ENCODE results near the gene CALCB.

CALCB gene

DNA sequence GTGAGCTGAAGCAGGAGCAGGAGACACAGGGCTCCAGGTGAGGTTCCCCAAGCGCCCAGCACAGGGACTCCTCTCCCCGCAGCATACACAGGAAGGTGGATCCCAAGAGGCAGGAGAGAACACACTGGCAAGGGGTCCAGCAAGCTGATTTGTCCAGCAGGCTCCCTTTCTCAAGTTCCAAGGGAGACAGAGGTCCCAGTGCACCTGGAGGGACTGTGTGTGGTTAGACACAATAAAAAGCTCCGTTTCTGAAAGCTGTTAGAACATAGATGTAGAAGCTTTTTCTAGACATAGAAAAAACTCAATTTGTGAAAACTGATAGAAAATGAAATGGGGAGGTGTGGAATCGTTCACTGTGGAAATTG lies 1.8 kb downstream of the CALCB start:
- no peak for DNase-seq

DNA sequence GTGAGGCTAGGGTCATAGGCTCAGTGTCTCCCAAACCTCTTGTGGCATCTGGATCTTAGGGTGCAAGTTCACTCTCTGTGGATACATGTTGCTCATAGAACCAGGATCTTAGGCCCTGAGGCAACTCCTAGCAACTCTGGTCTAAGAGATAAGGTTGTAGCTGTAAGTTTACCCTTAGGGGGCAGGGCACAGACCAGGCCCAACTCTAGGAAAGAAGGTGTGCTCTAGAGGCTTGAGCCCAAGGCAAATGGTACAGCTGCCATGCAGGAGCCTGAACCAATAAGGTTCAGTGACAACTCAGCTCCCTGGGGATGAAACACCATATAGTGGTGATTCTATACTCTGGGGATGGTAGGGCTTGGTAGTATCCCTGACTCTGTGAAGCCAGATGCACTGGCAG lies 17.8 kb downstream of the CALCB start:
- no peak for DNase-seq

DNA sequence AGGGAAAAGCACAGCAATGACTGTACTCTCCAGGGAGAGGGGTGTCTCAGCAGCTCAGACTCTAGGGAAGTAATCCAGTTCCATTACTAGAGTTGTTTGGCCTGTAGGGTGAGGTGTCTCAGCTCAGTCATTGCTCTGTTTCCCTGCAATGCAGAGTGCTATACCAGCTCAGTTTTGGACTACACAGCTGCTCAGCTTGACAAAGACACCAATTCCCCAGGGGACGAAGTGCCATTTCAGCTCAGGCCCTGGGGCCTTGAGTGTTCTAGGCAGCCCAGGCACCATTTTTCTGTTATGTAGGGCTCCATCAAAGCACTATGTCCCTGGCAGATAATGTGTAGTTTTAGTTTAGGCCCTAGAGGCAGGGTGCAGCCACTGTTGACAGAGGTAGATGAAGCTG lies 18.2 kb downstream of the CALCB start:
- DNase-seq: no peak

DNA sequence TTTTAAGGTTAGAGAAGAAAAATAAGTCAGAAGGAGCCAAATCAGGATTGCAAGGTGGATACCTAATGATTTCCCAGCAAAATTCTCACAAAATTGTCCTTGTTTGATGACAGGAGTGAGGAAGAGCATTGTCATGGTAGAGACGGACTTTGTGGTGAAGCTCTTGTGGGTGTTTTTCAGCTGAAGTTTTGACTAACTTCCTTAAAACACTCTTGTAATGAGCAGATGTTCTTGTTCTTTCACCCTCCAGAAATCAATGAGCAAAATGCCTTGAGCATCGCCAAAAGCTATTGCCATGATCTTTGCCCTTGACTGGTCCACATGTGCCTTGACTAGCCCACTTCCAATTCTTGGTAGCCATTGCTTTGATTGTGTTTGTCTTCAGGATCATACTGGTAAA lies 20.0 kb downstream of the CALCB start:
- DNase-seq: no peak

DNA sequence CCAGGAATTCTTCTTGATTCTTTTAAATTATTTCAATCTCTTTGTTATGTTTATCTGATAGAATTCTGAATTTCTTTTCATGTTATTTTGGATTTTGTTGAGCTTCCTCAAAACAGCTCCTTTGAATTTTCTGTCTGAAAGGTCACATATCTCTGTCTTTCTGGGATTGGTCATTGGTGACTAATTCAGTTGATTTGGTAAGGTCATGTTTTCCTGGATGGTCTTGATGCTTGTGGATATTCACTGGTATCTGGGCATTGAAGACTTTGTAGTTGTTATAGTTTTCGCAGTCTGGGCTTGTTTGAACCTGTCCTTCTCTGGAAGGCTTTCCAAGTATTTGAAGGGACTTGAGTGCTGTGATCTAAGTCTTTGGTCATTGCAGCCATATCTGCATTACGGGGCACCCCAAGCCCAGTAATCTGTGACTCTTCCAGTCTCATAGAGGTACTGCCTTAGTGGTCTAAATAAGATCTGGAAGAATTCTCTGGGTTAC lies 22.4 kb downstream of the CALCB start:
- no peak for DNase-seq

DNA sequence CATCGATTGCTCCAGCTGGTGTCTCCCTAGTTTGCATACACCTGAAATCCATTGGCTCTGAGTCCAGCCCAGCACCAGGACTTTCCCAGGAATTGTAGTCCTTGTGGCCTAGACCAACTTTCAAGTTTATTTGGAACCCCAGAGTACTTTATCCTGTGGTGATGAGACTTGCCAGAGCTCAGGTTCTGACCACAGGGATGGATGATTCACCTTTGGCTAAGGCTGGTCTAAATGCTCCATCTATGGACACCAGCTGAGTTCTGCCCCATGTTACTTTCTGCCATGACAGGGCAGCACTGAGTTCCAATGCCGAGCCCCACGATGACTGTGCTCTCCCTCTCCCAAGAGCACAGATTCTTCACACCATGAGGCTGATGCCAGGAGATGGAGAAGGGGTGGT lies 24.0 kb downstream of the CALCB start:
- no peak for DNase-seq

DNA sequence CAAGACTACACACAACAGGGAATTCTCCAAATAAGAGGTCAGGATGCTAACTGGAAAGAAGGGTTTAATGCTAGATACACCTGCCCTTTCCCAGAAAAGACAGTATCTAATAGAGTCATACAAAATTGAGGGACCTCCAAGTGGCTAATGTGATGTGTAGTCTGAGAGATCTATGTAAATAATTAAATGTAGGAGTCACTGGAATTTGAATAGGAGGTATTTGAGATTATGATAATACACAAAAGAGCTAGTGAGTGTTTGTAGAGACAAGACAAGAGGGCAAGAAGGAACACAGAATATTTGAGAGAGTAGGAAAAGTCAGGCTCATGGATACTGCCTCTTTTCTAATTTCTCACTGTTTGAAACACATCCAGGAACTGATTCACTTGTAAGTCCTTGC lies 25.9 kb downstream of the CALCB start:
- DNase-seq: no peak

DNA sequence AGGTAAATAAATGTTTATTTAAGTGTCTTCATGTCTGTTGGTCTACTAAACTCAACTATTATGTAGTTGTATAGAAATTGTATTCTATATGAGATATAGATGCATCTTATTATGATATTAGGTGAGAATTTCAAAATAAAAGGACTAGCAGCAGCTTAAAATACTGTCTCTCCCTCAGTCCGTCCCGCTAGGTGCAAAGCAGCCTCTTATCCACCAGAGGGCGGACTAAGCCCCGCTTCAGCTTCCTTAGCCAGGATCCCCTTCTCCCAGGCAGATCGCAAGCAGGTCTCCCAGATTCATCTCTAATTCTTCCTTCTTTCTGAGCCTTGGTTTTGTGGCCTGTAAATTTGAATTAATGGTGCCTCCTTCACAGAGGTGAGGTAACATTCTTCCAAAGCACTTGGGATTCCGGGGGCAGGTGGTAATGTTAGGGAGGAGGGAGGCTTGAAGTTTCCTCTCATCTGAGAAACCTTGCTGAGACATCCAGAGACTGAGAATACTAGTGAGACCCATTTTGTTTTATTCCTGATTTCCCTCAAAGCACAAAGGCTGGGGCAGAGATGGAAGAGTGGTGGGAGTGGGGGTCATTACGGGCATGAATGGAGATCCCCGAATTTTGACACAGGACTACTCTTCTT lies 27.8 kb downstream of the CALCB start:
- DNase-seq: peak; percentile 38

DNA sequence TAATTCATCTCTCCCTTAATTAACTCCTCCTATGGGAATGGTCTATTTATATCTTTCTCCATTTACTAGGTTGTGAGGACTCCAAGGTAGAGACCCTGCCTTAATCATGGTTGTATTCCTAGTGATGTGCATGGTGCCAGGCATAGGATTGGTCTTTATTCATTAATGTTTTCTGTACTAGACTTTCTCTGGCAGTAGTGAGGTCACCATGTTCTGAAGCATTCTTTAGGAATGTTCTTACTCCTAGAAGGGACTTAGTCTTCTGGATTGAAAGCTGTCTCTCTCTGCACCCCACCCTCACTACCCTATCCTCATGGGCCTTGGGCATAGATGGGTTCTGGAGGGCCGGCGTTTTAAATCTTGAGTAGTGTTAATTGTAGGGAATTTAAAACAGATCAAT lies 30.8 kb downstream of the CALCB start:
- DNase-seq: no peak

DNA sequence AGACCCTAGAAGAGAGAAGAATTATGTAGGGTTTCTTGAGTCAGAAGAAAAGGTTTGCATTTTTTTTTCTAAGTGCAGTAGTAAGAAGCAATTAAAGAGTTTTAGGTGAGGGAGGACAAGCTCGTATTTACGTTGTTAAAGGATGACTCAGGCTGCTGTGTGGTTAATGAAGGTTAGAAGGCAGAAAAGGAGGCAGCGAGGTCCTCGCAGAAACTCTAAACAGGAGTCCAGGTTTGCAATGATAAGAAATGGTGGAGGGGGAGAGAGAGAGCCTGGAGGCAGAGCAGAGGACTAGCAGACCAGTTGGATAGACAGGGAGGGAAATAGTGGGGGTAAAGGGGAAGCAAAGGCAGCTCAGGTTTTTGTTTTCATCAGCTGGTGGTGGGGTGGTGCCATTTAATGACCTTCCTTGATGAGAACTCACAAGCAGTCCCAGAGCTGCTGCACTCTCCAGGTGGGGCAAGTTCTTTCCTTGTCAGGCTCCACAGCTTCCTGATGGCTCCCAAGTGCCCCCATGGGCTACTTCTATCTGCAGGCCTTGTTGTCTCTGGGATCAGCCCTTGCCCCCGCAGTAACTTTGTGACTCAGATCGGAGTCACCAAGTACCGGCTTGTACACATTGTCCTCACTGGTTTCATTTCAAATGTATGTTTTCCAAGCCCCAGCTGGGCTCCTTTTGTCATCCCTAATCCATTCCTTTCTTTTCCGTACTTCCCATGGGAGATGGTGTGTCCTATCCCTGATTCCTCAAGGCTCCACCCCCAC lies 33.0 kb downstream of the CALCB start:
- DNase-seq: no peak

DNA sequence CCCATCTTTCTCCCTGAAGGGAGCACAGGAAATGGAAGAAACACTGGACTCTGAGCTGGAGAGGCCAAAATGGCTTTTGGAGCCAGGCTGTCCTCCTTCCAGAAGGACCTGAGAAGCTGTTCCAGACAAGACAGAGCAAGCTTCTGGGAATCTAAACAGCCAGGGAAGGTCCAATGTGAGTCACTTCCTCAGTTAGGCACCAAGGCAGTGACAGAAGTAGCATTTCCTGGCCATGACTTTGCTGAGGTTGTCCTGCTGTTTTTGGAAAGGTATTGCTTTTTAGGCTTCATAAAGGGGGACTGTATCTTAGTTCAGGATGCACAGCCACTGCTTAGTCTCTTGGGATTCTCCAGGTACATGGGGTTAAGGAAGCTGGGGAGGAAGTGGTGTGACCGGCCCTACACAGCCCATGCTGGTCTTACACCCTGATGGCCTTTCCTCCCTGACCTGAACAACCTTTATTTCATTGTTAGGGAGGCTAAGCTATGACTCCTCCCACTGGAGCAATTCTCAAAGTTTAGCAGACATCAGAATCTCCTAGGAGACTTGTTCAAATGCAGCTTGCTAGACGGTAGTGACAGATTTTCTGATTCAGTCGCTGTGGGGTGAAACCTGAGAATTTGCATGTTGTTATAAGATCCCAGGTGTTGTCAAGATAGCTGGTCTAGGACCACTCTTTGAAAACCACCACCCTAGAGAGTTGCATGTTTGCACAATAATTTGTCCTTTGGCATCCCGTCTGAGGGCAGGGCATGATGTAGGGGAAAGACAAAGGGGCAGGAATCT lies 34.5 kb downstream of the CALCB start:
- no peak for DNase-seq

DNA sequence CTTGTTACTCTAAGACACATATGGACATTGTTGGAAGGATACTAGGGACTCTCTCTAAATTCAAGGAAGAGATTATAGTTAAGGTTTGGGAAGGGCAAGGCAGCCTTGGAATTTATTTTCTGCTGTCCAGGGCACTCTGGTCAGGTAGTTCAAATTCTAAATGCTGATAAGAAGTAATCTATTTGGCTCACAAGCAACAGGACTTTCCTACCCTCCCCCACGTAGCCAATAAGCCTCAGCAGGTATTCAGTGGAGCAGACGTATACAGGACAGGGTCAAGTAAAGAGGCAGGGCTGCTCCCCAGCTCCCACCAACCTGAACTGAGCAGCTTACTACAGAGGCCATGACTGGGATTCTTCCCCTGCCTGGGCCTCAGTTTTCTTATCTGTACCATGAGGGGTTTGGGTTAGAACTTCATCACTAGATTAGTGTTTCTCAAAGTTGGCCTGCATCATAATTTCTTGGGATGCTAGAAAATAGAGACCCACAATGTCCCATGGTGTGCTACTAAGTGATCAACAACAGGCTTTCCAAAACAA lies 35.3 kb downstream of the CALCB start:
- no peak for DNase-seq

DNA sequence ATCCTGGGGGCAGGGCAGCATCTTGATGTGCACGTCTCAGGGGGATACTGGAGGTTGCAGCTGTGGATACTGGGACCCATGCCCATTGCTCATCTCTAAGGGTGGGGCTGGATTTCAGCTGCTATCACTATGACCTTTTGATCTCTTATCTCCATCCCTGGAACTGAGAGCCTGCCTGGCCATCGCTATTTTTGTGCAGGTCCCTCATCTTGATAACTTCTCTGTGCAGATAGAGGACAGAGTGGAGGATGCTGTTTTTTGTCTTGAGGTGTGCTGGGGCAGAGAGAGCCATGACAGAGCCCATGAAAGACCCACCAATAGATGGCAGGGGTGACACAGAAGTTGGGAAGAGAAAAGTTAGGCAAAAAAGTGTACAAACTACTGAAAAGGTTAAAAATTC lies 36.2 kb downstream of the CALCB start:
- DNase-seq: no peak

DNA sequence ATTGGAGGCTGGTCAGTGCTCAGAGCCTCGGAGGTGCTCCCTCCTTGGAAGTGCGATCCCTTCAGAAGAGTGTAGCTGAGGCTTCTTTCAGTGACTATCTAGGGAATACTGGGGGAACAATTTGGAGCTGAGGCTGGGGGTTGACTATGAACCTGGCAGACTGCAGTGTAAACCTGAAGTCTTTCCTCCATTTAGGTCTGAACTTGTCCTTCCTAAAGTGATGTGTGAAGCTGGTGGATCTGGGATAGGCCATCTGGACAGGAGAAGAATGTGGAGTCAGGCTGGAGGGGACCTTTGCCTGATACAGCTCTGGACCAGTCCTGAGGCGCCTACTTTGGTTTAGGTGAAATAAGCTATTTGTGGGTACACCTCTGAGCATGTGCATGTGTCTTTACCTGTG lies 37.8 kb downstream of the CALCB start:
- no peak for DNase-seq

DNA sequence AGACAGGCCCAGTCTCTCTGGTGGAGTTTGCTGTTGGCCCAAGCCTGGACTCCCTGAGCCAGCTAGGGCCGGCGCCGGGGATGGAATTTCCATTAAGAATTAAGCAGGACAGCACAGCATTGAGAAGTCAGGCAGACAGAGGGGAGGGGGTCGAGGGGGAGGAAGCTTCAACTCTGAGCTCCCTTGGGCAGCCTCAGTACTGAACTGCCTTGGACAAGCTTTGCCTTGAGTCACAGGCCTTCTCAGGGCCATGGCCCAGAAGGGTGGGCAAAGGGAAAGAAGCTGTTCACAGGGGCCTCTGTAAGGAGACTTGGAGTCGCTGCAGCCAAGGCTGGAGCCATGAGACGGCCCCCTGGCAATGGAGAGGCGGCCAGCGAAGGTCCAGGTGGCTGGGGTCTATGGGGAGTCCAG lies 38.7 kb downstream of the CALCB start:
- DNase-seq: no peak

DNA sequence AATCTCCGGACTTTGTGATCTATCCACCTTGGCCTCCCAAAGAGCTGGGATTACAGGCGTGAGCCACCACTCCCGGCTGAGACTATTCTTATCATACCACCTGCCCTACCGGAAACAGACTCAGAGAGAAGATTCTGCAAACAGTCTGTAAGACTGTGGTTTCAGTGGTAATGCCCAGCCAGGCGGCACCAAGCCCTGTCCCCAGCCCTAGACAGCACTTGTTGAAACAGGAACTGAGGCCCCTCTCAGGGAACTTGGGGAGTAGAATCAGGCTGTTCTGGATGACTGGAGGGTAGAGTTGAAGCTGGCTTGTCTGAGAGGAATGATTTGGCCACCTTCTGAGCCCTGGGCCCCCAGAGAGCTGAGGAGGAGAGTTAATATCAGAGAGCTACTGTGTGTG lies 40.0 kb downstream of the CALCB start:
- DNase-seq: no peak

DNA sequence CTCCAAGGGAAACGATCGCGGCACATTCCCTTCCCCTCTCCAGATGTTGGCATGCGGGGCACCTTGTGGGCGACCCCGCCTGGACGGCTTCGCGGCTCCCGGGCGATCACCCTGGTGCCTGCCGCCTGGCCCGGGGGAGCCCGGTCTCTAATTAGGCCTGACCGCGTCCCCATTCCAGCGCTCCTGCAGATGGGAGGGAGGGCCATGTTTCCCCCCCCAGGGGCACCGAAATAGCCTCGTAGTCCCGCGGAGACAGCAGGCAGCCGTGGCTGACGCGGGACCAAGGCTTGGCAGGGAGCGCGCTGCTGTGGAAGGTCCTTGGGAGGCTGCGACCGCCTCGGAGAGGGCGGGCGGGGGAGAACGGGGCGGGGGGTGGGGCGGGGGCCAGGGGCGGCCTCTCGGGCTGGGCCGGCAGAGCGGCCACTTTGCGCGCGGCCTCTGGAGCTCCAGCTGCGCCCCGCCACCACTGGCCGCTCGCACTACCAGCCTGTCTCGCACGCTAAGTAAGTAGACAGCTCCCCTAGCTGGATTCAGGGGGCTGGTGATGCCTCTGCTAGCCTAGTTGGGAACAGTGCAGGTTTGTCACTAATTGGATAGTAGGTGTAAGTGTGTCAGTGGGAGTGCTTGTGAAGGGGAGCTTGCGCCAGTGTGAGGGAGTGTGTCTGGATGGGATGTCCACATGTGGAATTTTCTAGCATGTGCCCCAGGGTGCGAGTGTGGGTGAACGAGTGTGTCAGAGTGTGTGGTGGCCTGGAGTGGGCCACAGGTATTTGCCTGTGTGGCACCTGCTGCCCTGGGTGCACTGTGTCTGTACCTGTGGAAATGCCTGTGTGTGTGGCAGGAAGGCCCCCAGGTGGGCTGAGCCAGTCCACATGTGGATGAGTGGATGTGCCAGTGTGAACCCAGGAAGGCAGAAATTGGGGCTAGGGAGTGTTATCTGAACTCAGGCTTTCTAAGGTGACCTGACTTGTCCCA lies 41.4 kb downstream of the CALCB start, which contains the start of gene INSC:
Gene INSC (plus strand): TSS at position 423 of the 975 bp plus-strand sequence. CDS start 34,252 bp downstream, outside the sequence.
- no peak for DNase-seq

DNA sequence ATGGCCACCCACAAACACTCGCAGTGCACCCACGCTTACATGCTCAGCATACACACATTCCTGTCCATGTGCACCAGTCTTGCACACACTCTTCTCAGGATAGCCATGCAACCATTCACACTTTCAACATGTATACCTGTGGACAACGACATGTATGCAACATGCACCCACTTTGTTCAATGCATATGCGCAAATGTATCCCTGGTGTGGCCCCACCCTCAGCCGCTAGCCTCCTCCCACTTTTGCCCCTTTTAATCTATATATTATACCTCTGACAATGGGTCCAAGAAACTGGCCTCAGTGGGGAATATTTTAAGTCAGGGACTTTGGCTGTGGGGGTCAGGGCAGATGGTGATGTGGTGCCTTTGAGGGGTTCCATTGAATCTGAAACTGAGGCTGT lies 42.3 kb downstream of the CALCB start:
- no peak for DNase-seq

DNA sequence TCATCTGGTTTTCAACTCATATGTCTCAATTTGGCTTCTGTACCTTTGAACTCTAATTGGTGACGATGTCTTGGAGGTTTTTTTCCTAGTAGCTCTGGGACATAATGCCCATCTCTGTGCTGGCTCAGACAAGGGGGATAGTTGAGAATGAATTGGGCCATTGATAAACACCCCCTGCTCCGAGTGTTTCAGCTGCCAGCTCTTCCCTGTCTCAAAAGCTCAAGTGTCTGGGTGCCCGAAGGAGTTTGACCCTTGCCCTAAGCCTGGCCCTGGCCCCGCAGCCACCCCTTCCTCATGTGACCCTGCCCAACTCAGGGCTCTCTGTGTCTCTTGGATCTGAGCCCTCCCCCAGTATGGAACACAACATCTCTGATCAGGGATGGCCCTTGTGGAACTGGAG lies 44.4 kb downstream of the CALCB start:
- no peak for DNase-seq

DNA sequence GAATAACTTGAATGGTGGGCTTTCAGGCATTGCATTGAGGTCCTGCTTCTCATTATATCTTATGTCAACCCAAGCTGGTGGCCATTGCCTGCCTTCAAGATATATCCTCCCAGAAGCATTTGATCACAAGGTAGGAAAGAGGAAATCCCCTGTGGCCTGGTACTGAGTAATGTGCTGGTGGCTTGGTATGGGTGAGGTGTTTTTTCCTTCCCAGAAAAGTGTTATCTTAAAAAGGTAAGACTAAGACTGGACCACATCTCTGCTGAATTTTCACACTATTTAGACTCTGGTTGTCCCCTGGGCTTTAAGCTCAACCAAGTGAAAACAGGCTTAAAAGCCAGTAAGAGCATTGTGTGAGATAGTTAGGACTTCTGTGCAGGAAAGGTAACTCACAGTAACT lies 45.0 kb downstream of the CALCB start:
- DNase-seq: no peak

DNA sequence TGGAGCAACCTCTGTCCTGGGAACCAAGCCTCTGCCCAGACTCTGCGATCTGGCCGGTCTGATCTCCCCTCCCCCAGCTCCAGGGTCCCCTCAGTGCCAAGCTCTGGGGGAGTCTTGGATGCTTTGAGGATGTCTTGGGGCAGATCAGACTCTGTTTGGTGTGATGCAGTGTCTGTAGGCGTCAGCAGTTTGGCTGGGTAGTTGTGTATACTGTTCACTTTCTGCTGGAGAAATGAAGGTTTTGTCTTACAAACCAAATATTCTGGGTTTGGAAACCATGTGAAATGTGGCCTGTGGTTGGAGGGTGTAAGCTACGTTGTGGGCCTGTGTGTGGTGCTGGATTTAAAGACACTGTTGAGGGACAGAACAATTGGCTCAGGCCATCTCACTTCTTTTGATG lies 46.0 kb downstream of the CALCB start:
- no peak for DNase-seq

DNA sequence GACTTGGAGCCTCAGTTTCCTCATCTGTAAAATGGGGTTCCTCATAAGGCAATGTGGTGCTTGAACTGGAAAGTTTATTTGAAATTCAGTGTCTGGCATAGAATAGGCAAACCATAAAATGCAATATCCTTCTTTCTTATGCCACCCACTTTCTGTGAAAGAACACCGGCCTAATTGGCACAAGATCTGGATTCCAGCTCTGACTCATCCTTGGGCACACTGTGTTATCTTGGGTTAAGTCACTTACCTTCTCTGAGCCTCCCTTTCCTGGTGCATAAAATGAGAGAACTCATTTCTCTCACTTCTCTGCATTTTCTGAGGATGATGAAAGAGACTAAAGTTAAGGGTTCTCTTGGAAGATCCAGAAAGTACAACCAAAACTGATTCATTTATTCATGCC lies 46.4 kb downstream of the CALCB start:
- no peak for DNase-seq
